ENCODE measurements around the gene ODF2.

Gene ODF2

DNA sequence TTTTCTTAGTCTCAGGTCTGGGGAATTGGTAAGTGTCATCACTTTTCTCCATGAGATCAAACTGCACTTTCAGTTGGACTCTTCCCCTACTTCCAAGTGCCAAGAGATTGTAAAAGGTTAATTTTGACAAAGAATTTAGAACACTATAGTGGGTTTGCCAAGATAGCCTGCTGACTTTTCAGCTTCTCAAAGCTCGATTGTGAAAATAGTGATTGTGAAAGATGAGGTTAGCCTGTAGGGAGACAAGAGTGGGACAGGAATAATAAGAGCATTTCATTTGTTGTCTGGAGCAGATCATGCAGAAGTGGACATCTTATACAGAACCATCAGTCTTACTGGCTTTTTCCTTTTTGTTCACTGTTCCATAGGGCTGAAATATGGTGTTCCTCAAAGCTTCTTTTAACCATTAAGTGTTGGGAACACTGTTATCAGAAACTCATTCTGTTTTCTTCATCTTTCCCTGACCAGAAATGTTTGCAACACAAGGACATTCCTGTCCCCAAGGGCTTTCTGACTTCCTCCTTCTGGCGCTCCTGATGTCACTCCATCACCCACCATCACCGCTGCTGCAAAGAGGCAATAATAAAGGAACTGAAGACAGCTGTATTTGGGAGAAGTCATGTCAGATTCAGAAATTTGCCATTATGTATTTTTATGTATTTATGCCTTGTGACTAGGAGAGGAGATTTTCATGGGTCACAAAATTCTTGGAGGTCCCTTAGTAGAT is 85.0 kb downstream of the ODF2 start:
- no peak for DNase-seq

DNA sequence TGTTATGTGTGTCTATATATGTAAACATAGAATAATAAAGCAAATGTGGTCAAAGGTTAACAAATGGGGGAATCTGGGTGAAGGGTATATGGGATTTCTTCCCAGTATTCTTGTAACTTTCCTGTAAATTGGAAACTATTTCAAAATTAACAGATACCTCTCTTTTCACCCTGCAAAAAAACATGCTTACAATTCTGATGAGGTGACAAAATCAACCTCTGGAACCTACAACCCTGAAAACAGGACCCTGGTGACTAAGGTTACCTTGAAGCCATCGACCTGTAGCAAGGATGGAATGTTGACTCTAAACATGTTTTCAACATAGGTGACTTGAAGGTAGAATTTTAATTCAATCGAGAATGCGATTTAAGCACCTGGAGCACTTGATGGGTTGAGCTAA is 90.7 kb downstream of the ODF2 start:
- DNase-seq: no peak

- DNase-seq: no peak
Observed at GRCh38 chr9:128548876-128549275, 93.1 kb downstream of the ODF2 start.

DNA sequence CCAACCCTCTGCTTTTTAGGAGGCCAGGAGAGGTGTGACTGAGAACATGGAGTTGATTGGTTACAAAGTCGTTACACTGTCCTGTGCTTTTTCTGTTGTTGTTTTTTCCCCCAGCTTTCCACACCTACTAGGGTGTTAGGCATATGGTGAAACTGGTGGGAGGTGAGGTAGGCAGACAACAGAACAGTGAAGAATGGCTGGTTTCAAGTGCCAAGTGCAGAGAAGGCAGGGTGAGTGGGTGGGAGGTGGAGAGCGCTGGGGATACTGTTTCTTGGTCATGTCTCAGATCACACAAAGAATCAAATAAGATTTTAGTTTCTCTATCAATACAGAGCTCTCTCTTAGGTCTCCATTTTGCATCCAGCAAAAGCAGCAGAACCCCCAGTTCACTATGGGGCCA is 94.4 kb downstream of the ODF2 start:
- no peak for DNase-seq

Data from NCI-H2081 (cell line).